Hematopoietic multipotent progenitor cell (in vitro differentiated cells): ENCODE results near the gene DNLZ. TPM values are rescaled to one million over a fixed set of nuclear protein-coding genes. Genes with fewer than 3 reads are reported as not detected.
"Not testable (repeated sequence)": the region's sequence is repeated elsewhere in the genome, so short reads cannot be mapped to it uniquely, and the experiment has no call there.

Source experiments
- DNase-seq, 3 donors: peaks; one replicate each; pipeline ENCODE4 v3.0.0-alpha.2; 2011 to 2015; ENCODE audit warnings: low read depth in 2 of 3, low spot score in 2 of 3
- total RNA-seq: library from RNA; depleted of rRNA; stranded (reverse); fragments of >200 nt; gene quantifications from one replicate; pipeline ENCODE4 v1.2.3, GENCODE V29; 2012

DNLZ gene
- total RNA-seq, 1 donor = 18.3 TPM

GRCh38 chr9:136361754-136362449 is 1.6 kb downstream of the DNLZ start:
- DNase-seq = no peak

- DNase-seq = no peak
Measured at GRCh38 chr9:136361047-136361753, 2.3 kb downstream of the DNLZ start.

- DNase-seq = no peak
Measured at GRCh38 chr9:136359774-136360718, 3.5 kb downstream of the DNLZ start.

GRCh38 chr9:136358888-136359287 is 4.7 kb downstream of the DNLZ start:
- DNase-seq = no peak

GRCh38 chr9:136358016-136358415 is 5.5 kb downstream of the DNLZ start:
- DNase-seq = no peak

- no peak for DNase-seq
Measured at GRCh38 chr9:136357202-136357725, 6.3 kb downstream of the DNLZ start.

- no peak for DNase-seq
Measured at GRCh38 chr9:136355616-136356557, 7.7 kb downstream of the DNLZ start.

- no peak for DNase-seq
Measured at GRCh38 chr9:136354592-136355085, 8.9 kb downstream of the DNLZ start.

GRCh38 chr9:136353757-136354488 is 9.6 kb downstream of the DNLZ start:
- DNase-seq = no peak

- DNase-seq = no peak
Measured at GRCh38 chr9:136353088-136353487, 10.5 kb downstream of the DNLZ start.

GRCh38 chr9:136352682-136353081 is 10.9 kb downstream of the DNLZ start:
- DNase-seq = no peak

- not testable (repeated sequence) for DNase-seq
Measured at GRCh38 chr9:136351868-136352267, 11.7 kb downstream of the DNLZ start.

GRCh38 chr9:136351252-136351800 is 12.2 kb downstream of the DNLZ start:
- DNase-seq = no peak

- no peak for DNase-seq
Measured at GRCh38 chr9:136349546-136349945, 14.0 kb downstream of the DNLZ start.

- no peak for DNase-seq
Measured at GRCh38 chr9:136348691-136349090, 14.9 kb downstream of the DNLZ start.

- DNase-seq = no peak
Measured at GRCh38 chr9:136347472-136348256, 15.9 kb downstream of the DNLZ start.

- no peak for DNase-seq
Measured at GRCh38 chr9:136346927-136347465, 16.5 kb downstream of the DNLZ start.

GRCh38 chr9:136346157-136346481 is 17.4 kb downstream of the DNLZ start:
- no peak for DNase-seq
